Thymus (tissue), 11 donors: ENCODE measurements around the gene STAG1. TPM values are rescaled to one million over a fixed set of nuclear protein-coding genes. Genes with fewer than 3 reads are reported as not detected.

ENCODE experiments used
- DNase-seq, 9 donors: peaks; one replicate each; pipeline ENCODE4 v3.0.0-alpha.2; 2013; ENCODE audit warnings: low spot score in 9 of 9, low read depth in 6 of 9, missing footprints in 1 of 9
- H3K27ac ChIP-seq, 2 donors: one replicate each; pipeline ENCODE4 v1.5.1; 2013; ENCODE audit warnings: control low read depth in 1 of 2, low read depth in 1 of 2, low read length in 1 of 2, mild to moderate bottlenecking in 1 of 2, moderate library complexity in 1 of 2
- H3K27me3 ChIP-seq, 2 donors: one replicate each; pipeline ENCODE4 v1.5.1; 2013; ENCODE audit warnings: low read length in 1 of 2; ENCODE audit not compliant: control insufficient read depth in 2 of 2, insufficient read depth in 1 of 2
- H3K36me3 ChIP-seq, 2 donors: one replicate each; pipeline ENCODE4 v1.5.1; 2013; ENCODE audit warnings: low read length in 1 of 2, mild to moderate bottlenecking in 1 of 2, moderate library complexity in 1 of 2; ENCODE audit not compliant: control insufficient read depth in 2 of 2, insufficient read depth in 2 of 2
- H3K4me1 ChIP-seq, 2 donors: one replicate each; pipeline ENCODE4 v1.5.1; 2013; ENCODE audit warnings: low read length in 2 of 2; ENCODE audit not compliant: control insufficient read depth in 2 of 2, insufficient read depth in 2 of 2
- H3K4me3 ChIP-seq, 2 donors: one replicate each; pipeline ENCODE4 v1.5.1; 2013; ENCODE audit warnings: low read length in 2 of 2, control low read depth in 1 of 2, mild to moderate bottlenecking in 1 of 2
- H3K9me3 ChIP-seq, 2 donors: one replicate each; pipeline ENCODE4 v1.5.1; 2013; ENCODE audit warnings: low read length in 1 of 2, mild to moderate bottlenecking in 1 of 2; ENCODE audit not compliant: control insufficient read depth in 2 of 2, insufficient read depth in 1 of 2
- WGBS: extraction: QIAGEN DNeasy Blood & Tissue Kit; methylation state at CpG from one replicate; pipeline ENCODE4 v1.1.7; 2013; 5-methylcytosine and 5-hydroxymethylcytosine counted together
- polyA plus RNA-seq: library from polyadenylated mRNA; stranded (reverse); fragments of 200-250 nt; gene quantifications from one replicate; pipeline ENCODE4 v1.2.3, GENCODE V29; 2013
- total RNA-seq: library from RNA; stranded (reverse); fragments of 120-200 nt; gene quantifications from one replicate; pipeline ENCODE4 v1.2.4, GENCODE V29; 2013
- donor health status: healthy.

The STAG1 gene
- total and polyA plus RNA-seq, 2 donors: 15.9 to 36.0 TPM

DNA sequence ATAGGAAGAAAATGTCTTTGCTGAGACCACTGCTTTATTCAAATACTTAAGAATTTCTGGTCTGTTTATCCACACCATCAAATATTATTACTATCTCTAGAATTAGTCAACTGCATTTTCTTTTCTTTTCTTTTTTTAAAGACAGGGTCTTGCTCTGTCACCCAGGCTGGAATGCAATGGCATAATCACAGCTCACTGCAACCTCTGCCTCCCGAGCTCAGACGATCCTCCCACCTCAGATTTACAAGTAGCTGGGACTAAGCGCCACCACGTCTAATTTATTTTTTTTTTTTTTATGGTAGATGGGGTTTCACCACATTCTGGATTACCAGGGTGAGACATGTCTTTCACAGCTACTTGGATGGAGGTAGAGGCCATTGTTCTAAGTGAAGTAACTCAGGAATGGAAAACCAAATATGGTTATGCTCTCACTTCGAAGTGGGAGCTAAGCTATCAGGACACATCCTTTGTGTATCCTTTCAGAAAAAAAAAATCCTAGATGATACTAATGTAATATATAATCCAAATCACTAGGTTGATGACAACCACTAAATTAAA is 52.8 kb downstream of the STAG1 start:
- DNase-seq: no peak
- H3K4me1 ChIP-seq: no peaks in the 10 kb centered on the region
- WGBS: 97% methylated on average over 5 of the region's 5 CpGs

GRCh38 chr3:136698361-136698760 is 53.8 kb downstream of the STAG1 start:
- DNase-seq: no peak
- H3K4me3 ChIP-seq: no peak overlapping the region
- no peaks in the 10 kb centered on the region for H3K27me3 ChIP-seq
- H3K9me3 ChIP-seq: peaks cover 6 to 16% of the 10 kb centered on the region in 2 donors
- no peaks in the 10 kb centered on the region for H3K4me1 ChIP-seq
- no peak overlapping the region for H3K27ac ChIP-seq
- over 99% methylated on average over 3 of the region's 3 CpGs for WGBS
- peaks cover 2 to 9% of the 10 kb centered on the region in 2 donors for H3K36me3 ChIP-seq

More for the DNA sequence above, 52.8 kb downstream of the STAG1 start:
- no peak overlapping the region for H3K27ac ChIP-seq
- peaks cover 4 to 5% of the 10 kb centered on the region in 2 donors for H3K36me3 ChIP-seq
- peaks cover 2 to 8% of the 10 kb centered on the region in 2 donors for H3K9me3 ChIP-seq
- no peaks in the 10 kb centered on the region for H3K27me3 ChIP-seq
- H3K4me3 ChIP-seq: no peak overlapping the region

GRCh38 chr3:136696797-136697196 is 55.4 kb downstream of the STAG1 start:
- H3K27me3 ChIP-seq: no peaks in the 10 kb centered on the region
- no peak for DNase-seq
- H3K27ac ChIP-seq: no peak overlapping the region
- H3K4me1 ChIP-seq: no peaks in the 10 kb centered on the region
- H3K36me3 ChIP-seq: peaks cover 2 to 10% of the 10 kb centered on the region in 2 donors
- H3K9me3 ChIP-seq: peaks cover 7 to 16% of the 10 kb centered on the region in 2 donors
- WGBS: 99% methylated on average over 6 of the region's 6 CpGs
- H3K4me3 ChIP-seq: no peak overlapping the region

GRCh38 chr3:136694321-136694720 is 57.9 kb downstream of the STAG1 start:
- DNase-seq: no peak
- Histone ChIP-seq H3K9me3 (peaks cover 7 to 16% of the 10 kb centered on the region in 2 donors), H3K27ac (no peak overlapping the region), H3K36me3 (peaks cover 2 to 10% of the 10 kb centered on the region in 2 donors), H3K4me1 (no peaks in the 10 kb centered on the region), H3K27me3 (no peaks in the 10 kb centered on the region), H3K4me3 (no peak overlapping the region)
- 93% methylated on average over 2 of the region's 2 CpGs for WGBS

- H3K27ac ChIP-seq: no peak overlapping the region
- no peak overlapping the region for H3K4me3 ChIP-seq
- 98% methylated on average over 3 of the region's 3 CpGs for WGBS
- H3K36me3 ChIP-seq: peaks cover 0 to 6% of the 10 kb centered on the region in 2 donors
- DNase-seq: no peak
- H3K4me1 ChIP-seq: no peaks in the 10 kb centered on the region
- H3K27me3 ChIP-seq: no peaks in the 10 kb centered on the region
- H3K9me3 ChIP-seq: peaks cover 5 to 14% of the 10 kb centered on the region in 2 donors
Measured at GRCh38 chr3:136690599-136690998, 61.6 kb downstream of the STAG1 start.

DNA sequence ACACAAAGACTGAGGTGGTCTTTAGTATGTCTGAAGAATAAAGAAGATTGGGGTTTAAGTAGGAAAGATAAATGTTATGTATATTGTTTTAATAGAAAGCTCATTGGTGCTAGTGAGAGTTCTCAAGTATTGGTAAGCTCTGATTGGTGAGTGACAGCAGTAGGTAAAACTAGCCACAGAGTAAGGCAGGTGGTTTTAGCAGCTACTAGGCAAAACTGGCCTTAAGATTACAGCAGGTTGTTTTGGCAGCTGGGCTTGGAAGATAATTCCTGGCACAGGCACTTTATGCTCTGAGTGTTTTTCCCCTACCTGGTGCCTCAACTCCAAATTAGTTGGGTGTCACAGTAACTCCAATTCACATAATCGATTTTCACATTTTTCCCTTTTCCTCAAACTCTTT is 66.3 kb downstream of the STAG1 start:
- no peaks in the 10 kb centered on the region for H3K36me3 ChIP-seq
- H3K4me3 ChIP-seq: no peak overlapping the region
- no peaks in the 10 kb centered on the region for H3K4me1 ChIP-seq
- 97% methylated on average over 1 of the region's 1 CpG for WGBS
- no peaks in the 10 kb centered on the region for H3K27me3 ChIP-seq
- H3K27ac ChIP-seq: no peak overlapping the region
- no peaks in the 10 kb centered on the region for H3K9me3 ChIP-seq
- no peak for DNase-seq

DNA sequence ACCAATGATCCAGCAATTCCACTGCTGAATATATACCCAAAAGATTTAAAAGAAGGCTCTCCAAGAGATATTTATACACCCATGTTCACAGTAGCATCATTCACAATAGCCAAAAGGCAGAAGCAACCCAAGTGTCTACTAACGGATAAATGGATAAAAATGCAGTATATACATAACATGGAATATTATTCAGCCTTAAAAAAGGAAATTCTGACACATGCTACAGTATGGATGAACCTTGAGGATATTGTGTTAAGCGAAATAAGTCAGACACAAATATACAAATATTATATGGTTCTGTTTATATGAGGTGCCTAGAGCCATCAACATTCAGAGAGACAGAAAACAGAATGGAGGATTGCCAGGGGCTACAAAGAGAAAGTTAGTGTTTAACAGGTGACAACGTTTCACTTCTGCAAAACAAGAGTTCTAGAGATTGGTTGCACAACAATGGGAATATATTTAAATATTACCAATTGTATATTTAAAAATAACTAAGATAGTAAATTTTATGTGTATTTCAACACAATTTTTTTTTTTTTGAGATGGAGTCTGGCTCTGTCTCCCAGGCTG is 69.4 kb downstream of the STAG1 start:
- Histone ChIP-seq H3K4me1 (no peaks in the 10 kb centered on the region), H3K36me3 (no peaks in the 10 kb centered on the region), H3K4me3 (no peak overlapping the region), H3K9me3 (no peaks in the 10 kb centered on the region), H3K27ac (no peak overlapping the region), H3K27me3 (no peaks in the 10 kb centered on the region)
- WGBS: 98% methylated on average over 3 of the region's 3 CpGs
- no peak for DNase-seq

DNA sequence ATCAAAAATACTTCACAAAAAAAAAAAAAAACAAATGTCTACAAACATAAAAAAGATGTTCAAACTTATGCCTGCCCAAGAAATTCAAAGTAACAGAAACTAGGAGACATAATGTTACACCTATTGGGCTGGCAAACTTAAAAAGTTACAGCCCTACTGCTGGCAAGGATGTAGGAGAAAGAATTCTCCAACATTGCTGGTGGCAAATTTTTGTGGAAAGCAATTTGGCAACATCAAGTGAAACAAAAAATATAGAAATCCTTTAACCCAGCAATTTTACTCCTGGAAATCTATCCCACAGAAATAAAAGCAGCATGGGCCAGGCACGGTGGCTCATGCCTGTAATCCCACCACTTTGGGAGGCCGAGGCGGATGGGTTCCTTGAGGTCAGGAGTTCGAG is 73.2 kb downstream of the STAG1 start:
- WGBS: over 99% methylated on average over 4 of the region's 4 CpGs
- no peaks in the 10 kb centered on the region for H3K36me3 ChIP-seq
- H3K27me3 ChIP-seq: no peaks in the 10 kb centered on the region
- no peaks in the 10 kb centered on the region for H3K4me1 ChIP-seq
- no peaks in the 10 kb centered on the region for H3K9me3 ChIP-seq
- H3K27ac ChIP-seq: no peak overlapping the region
- no peak for DNase-seq
- H3K4me3 ChIP-seq: no peak overlapping the region

GRCh38 chr3:136676009-136676408 is 76.2 kb downstream of the STAG1 start:
- Histone ChIP-seq H3K4me1 (no peaks in the 10 kb centered on the region), H3K36me3 (peaks cover 0 to 5% of the 10 kb centered on the region in 2 donors), H3K4me3 (no peak overlapping the region), H3K27ac (no peak overlapping the region), H3K9me3 (no peaks in the 10 kb centered on the region), H3K27me3 (no peaks in the 10 kb centered on the region)
- DNase-seq: no peak
